HEK293 (cell line): ENCODE data around the gene PLEKHJ1.

Experiments used
- CTCF ChIA-PET: fragments of 350-600 bp; formaldehyde crosslinking; extraction: SDS; loops from one replicate; lab custom pipeline; 2021; ENCODE audit warnings: antibody characterized with exemption; lab: Yijun Ruan, JAX
- POLR2A ChIA-PET: fragments of 300-600 bp; formaldehyde crosslinking; extraction: SDS; loops from one replicate; lab custom pipeline; 2020; ENCODE audit warnings: antibody characterized with exemption, inconsistent platforms; lab: Yijun Ruan, JAX
- H3K27ac ChIP-seq: fragments of 200-500 bp; sonication (Bioruptor generic); 2 replicates; pipeline ENCODE4 v1.5.1; 2014; ENCODE audit warnings: low read depth, low read length, control low read depth, inconsistent platforms; ENCODE audit errors: extremely low read depth
- H3K36me3 ChIP-seq, 2 experiments: fragments of 200-500 bp in 1 of 2; sonication (Bioruptor generic) in 1 of 2; 1 replicate in 1 of 2; 2 replicates in 1 of 2; pipeline ENCODE4 v1.5.1; 2014 to 2017; ENCODE audit warnings: inconsistent platforms in 2 of 2, low read length in 2 of 2; ENCODE audit not compliant: control insufficient read depth in 2 of 2, insufficient read depth in 1 of 2
- H3K4me1 ChIP-seq: fragments of 200-500 bp; sonication (Bioruptor generic); 2 replicates; pipeline ENCODE4 v1.5.1; 2014; ENCODE audit warnings: mild to moderate bottlenecking, low read length, inconsistent platforms; ENCODE audit not compliant: control insufficient read depth, insufficient read depth
- H3K4me3 ChIP-seq: 2 replicates; pipeline ENCODE4 v1.5.1; 2011; ENCODE audit warnings: low read depth, mild to moderate bottlenecking, control low read depth, low read length, moderate library complexity
- H3K9me3 ChIP-seq: fragments of 200-500 bp; sonication (Bioruptor generic); 2 replicates; pipeline ENCODE4 v1.5.1; 2014; ENCODE audit warnings: low read depth, low read length, inconsistent platforms; ENCODE audit not compliant: control insufficient read depth, insufficient read depth
- GLIS1 ChIP-seq: fragments of 450-650 bp; formaldehyde crosslinking; IDR thresholded peaks from 2 replicates; pipeline ENCODE4 v1.5.1; 2016; ENCODE audit warnings: missing biosample characterization, missing genetic modification characterization
- KLF10 ChIP-seq: fragments of 450-650 bp; IDR thresholded peaks from 2 replicates; pipeline ENCODE4 v1.5.1; 2018; ENCODE audit warnings: missing biosample characterization, mild to moderate bottlenecking, missing genetic modification characterization
- KLF16 ChIP-seq: fragments of 450-650 bp; formaldehyde crosslinking; IDR thresholded peaks from 2 replicates; pipeline ENCODE4 v1.5.1; 2017; ENCODE audit warnings: missing biosample characterization, missing genetic modification characterization
- SCRT2 ChIP-seq: fragments of 450-650 bp; formaldehyde crosslinking; IDR thresholded peaks from 2 replicates; pipeline ENCODE4 v1.5.1; 2016; ENCODE audit warnings: missing biosample characterization, missing genetic modification characterization
- ZFP3 ChIP-seq: fragments of 450-650 bp; formaldehyde crosslinking; IDR thresholded peaks from 2 replicates; pipeline ENCODE4 v1.5.1; 2016; ENCODE audit warnings: low read depth, missing biosample characterization, missing genetic modification characterization
- ZNF449 ChIP-seq: fragments of 450-650 bp; formaldehyde crosslinking; IDR thresholded peaks from 2 replicates; pipeline ENCODE4 v1.5.1; 2017; ENCODE audit warnings: missing biosample characterization, mild to moderate bottlenecking, missing genetic modification characterization, moderate library complexity
- ZNF571 ChIP-seq: fragments of 450-650 bp; formaldehyde crosslinking; IDR thresholded peaks from 2 replicates; pipeline ENCODE4 v1.5.0; 2017; ENCODE audit warnings: missing biosample characterization, missing genetic modification characterization
- ZNF777 ChIP-seq: fragments of 450-650 bp; formaldehyde crosslinking; IDR thresholded peaks from 2 replicates; pipeline ENCODE4 v1.5.1; 2017; ENCODE audit warnings: missing biosample characterization, missing genetic modification characterization, borderline replicate concordance
- ZSCAN18 ChIP-seq: fragments of 450-650 bp; formaldehyde crosslinking; IDR thresholded peaks from 2 replicates; pipeline ENCODE4 v1.5.1; 2016; ENCODE audit warnings: missing biosample characterization, missing genetic modification characterization
- TF ChIP-seq, protein P1 (sequence below): fragments of 450-650 bp; formaldehyde crosslinking; IDR thresholded peaks from 2 replicates; pipeline ENCODE4 v1.5.1; 2016; ENCODE audit warnings: missing biosample characterization, missing genetic modification characterization
- TF ChIP-seq, protein P2 (sequence below): fragments of 450-650 bp; formaldehyde crosslinking; IDR thresholded peaks from 2 replicates; pipeline ENCODE4 v1.5.1; 2016; ENCODE audit warnings: missing biosample characterization, missing genetic modification characterization
- TF ChIP-seq, protein P3 (sequence below): fragments of 450-650 bp; IDR thresholded peaks from 2 replicates; pipeline ENCODE4 v1.5.1; 2018; ENCODE audit warnings: missing biosample characterization, missing genetic modification characterization
- TF ChIP-seq, protein P4 (sequence below): fragments of 450-650 bp; formaldehyde crosslinking; IDR thresholded peaks from 2 replicates; pipeline ENCODE4 v1.5.1; 2017; ENCODE audit warnings: missing biosample characterization, missing genetic modification characterization

PLEKHJ1 gene

GRCh38 chr19:2225415-2226050 is 10.6 kb downstream of the PLEKHJ1 start:
- Histone ChIP-seq H3K4me1 (no peaks in the 10 kb centered on the region), H3K36me3 (peaks cover 4 to 68% of the 10 kb centered on the region in 2 experiments; a peak in 2 of 3 replicates), H3K27ac (no peak overlapping the region)
- POLR2A ChIA-PET: no interaction called here
- CTCF ChIA-PET: no interaction called here
- TF ChIP-seq, protein P1, sequence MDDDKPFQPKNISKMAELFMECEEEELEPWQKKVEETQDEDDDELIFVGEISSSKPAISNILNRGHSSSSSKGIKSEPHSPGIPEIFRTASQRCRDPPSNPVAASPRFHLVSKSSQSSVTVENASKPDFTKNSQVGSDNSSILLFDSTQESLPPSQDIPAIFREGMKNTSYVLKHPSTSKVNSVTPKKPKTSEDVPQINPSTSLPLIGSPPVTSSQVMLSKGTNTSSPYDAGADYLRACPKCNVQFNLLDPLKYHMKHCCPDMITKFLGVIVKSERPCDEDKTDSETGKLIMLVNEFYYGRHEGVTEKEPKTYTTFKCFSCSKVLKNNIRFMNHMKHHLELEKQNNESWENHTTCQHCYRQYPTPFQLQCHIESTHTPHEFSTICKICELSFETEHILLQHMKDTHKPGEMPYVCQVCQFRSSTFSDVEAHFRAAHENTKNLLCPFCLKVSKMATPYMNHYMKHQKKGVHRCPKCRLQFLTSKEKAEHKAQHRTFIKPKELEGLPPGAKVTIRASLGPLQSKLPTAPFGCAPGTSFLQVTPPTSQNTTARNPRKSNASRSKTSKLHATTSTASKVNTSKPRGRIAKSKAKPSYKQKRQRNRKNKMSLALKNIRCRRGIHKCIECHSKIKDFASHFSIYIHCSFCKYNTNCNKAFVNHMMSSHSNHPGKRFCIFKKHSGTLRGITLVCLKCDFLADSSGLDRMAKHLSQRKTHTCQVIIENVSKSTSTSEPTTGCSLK (tag by site-specific recombination): no peak
- TF ChIP-seq SCRT2: peak; percentile 40; the same call in 1 of the 2 replicates
- TF ChIP-seq KLF10 (tag by site-specific recombination): no peak
- no peak for TF ChIP-seq GLIS1 (tag by site-specific recombination)
- no peak for TF ChIP-seq ZSCAN18 (tag by site-specific recombination)
- TF ChIP-seq, all 188 proteins: peak for 1
- no peak overlapping the region for H3K4me3 ChIP-seq
- H3K9me3 ChIP-seq: no peaks in the 10 kb centered on the region

- ChIA-PET POLR2A (no interaction called here), CTCF (interaction anchor here (0.6 kb wide), 1 partner anchor 37 kb away, joined by 3 read pairs; no protein-coding TSS in a partner anchor)
- H3K27ac ChIP-seq: no peak overlapping the region
Observed at GRCh38 chr19:2224754-2225349, 11.3 kb downstream of the PLEKHJ1 start.

DNA sequence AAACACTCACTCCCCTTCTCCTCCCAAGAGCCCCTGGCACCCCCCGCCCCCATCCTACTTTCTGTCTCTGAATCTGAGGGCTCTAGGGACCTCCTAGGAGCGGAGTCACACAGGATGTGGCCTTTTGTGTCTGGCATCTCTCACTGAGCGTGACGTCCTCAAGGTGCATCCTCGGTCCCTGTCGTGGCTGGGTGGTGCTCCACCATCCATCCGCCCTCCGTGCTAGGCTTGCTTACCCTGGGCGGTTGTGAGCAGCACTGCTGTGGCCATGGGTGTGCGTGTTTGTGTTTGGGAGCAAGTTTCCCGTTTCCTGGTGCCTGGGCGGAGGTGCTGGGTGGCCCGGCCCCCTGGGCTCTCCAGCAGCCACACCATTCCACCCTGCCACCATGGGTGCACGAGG is 12.2 kb downstream of the PLEKHJ1 start:
- H3K9me3 ChIP-seq: no peaks in the 10 kb centered on the region
- H3K36me3 ChIP-seq: peaks cover 4 to 67% of the 10 kb centered on the region in 2 experiments; a peak in 2 of 3 replicates
- H3K27ac ChIP-seq: 0 out of 2 replicates have a peak overlapping the region, but pooled peaks have one; percentile 1
- CTCF ChIA-PET: no interaction called here
- TF ChIP-seq ZNF777 (tag by site-specific recombination) (no peak), ZNF571 (tag by site-specific recombination) (no peak), KLF16 (no peak)
- TF ChIP-seq, protein P2, sequence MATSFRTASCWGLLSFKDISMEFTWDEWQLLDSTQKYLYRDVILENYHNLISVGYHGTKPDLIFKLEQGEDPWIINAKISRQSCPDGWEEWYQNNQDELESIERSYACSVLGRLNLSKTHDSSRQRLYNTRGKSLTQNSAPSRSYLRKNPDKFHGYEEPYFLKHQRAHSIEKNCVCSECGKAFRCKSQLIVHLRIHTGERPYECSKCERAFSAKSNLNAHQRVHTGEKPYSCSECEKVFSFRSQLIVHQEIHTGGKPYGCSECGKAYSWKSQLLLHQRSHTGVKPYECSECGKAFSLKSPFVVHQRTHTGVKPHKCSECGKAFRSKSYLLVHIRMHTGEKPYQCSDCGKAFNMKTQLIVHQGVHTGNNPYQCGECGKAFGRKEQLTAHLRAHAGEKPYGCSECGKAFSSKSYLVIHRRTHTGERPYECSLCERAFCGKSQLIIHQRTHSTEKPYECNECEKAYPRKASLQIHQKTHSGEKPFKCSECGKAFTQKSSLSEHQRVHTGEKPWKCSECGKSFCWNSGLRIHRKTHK: no peak
- TF ChIP-seq, protein P3, sequence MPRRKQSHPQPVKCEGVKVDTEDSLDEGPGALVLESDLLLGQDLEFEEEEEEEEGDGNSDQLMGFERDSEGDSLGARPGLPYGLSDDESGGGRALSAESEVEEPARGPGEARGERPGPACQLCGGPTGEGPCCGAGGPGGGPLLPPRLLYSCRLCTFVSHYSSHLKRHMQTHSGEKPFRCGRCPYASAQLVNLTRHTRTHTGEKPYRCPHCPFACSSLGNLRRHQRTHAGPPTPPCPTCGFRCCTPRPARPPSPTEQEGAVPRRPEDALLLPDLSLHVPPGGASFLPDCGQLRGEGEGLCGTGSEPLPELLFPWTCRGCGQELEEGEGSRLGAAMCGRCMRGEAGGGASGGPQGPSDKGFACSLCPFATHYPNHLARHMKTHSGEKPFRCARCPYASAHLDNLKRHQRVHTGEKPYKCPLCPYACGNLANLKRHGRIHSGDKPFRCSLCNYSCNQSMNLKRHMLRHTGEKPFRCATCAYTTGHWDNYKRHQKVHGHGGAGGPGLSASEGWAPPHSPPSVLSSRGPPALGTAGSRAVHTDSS (tag by site-specific recombination): no peak
- TF ChIP-seq, protein P4, sequence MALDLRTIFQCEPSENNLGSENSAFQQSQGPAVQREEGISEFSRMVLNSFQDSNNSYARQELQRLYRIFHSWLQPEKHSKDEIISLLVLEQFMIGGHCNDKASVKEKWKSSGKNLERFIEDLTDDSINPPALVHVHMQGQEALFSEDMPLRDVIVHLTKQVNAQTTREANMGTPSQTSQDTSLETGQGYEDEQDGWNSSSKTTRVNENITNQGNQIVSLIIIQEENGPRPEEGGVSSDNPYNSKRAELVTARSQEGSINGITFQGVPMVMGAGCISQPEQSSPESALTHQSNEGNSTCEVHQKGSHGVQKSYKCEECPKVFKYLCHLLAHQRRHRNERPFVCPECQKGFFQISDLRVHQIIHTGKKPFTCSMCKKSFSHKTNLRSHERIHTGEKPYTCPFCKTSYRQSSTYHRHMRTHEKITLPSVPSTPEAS (tag by site-specific recombination): no peak
- TF ChIP-seq, all 188 proteins: peak for 0
- POLR2A ChIA-PET: no interaction called here
- Histone ChIP-seq H3K4me1 (no peaks in the 10 kb centered on the region), H3K4me3 (no peak overlapping the region)

More at GRCh38 chr19:2224754-2225349, 11.3 kb downstream of the PLEKHJ1 start:
- no peaks in the 10 kb centered on the region for H3K4me1 ChIP-seq
- TF ChIP-seq ZNF449 (tag by site-specific recombination) (peak; percentile 91), ZFP3 (tag by site-specific recombination) (no peak)
- TF ChIP-seq, all 188 proteins: peak for 1
- no peak overlapping the region for H3K4me3 ChIP-seq
- H3K9me3 ChIP-seq: no peaks in the 10 kb centered on the region
- H3K36me3 ChIP-seq: peaks cover 4 to 70% of the 10 kb centered on the region in 2 experiments; a peak in 2 of 3 replicates
